Measurements from ENCODE around the gene CDH4.

The CDH4 gene

GRCh38 chr20:61493798-61494305 lies 241.8 kb downstream of the CDH4 start:
- DNase-seq (ENCODE audit: low read depth in 2 of 2), result no peak

- no peak for DNase-seq (ENCODE audit: low read depth in 2 of 2)
Observed at GRCh38 chr20:61494763-61495575, 242.9 kb downstream of the CDH4 start.

GRCh38 chr20:61497029-61497627 lies 245.1 kb downstream of the CDH4 start:
- DNase-seq (ENCODE audit: low read depth in 2 of 2), result no peak

- DNase-seq (ENCODE audit: low read depth in 2 of 2), result no peak
Observed at GRCh38 chr20:61499859-61500554, 247.9 kb downstream of the CDH4 start.

GRCh38 chr20:61500791-61501321 lies 248.8 kb downstream of the CDH4 start:
- no peak for DNase-seq (ENCODE audit: low read depth in 2 of 2)

- DNase-seq (ENCODE audit: low read depth in 2 of 2), result no peak
Observed at GRCh38 chr20:61502433-61502832, 250.4 kb downstream of the CDH4 start.

GRCh38 chr20:61503106-61503505 lies 251.0 kb downstream of the CDH4 start:
- no peak for DNase-seq (ENCODE audit: low read depth in 2 of 2)

- DNase-seq (ENCODE audit: low read depth in 2 of 2), result no peak
Observed at GRCh38 chr20:61505508-61505907, 253.4 kb downstream of the CDH4 start.

GRCh38 chr20:61507778-61508177 lies 255.7 kb downstream of the CDH4 start:
- DNase-seq (ENCODE audit: low read depth in 2 of 2), result no peak

- DNase-seq (ENCODE audit: low read depth in 2 of 2), result no peak
Observed at GRCh38 chr20:61508301-61509096, 256.4 kb downstream of the CDH4 start.

- no peak for DNase-seq (ENCODE audit: low read depth in 2 of 2)
Observed at GRCh38 chr20:61510778-61511330, 258.8 kb downstream of the CDH4 start.

- no peak for DNase-seq (ENCODE audit: low read depth in 2 of 2)
Observed at GRCh38 chr20:61512475-61512874, 260.4 kb downstream of the CDH4 start.

GRCh38 chr20:61513124-61514017 lies 261.3 kb downstream of the CDH4 start:
- no peak for DNase-seq (ENCODE audit: low read depth in 2 of 2)

GRCh38 chr20:61514018-61514365 lies 261.9 kb downstream of the CDH4 start:
- no peak for DNase-seq (ENCODE audit: low read depth in 2 of 2)

- DNase-seq (ENCODE audit: low read depth in 2 of 2), result no peak
Observed at GRCh38 chr20:61514396-61514795, 262.3 kb downstream of the CDH4 start.

- DNase-seq (ENCODE audit: low read depth in 2 of 2), result no peak
Observed at GRCh38 chr20:61514805-61515505, 262.9 kb downstream of the CDH4 start.

GRCh38 chr20:61515922-61516321 lies 263.9 kb downstream of the CDH4 start:
- DNase-seq (ENCODE audit: low read depth in 2 of 2), result no peak

- no peak for DNase-seq (ENCODE audit: low read depth in 2 of 2)
Observed at GRCh38 chr20:61516346-61517208, 264.5 kb downstream of the CDH4 start.

- DNase-seq (ENCODE audit: low read depth in 2 of 2), result no peak
Observed at GRCh38 chr20:61517419-61517818, 265.4 kb downstream of the CDH4 start.
